IMR-90 (cell line): ENCODE results near the gene SMAD7. TPM values are rescaled to one million over a fixed set of nuclear protein-coding genes. Genes with fewer than 3 reads are reported as not detected.

ENCODE experiments used
- ATAC-seq: fragments of 200-7000 bp; cut with Tn5 transposase; 2 replicates; pipeline ENCODE4 v1.9.1; 2020; ENCODE audit warnings: low read depth, mild to moderate bottlenecking, moderate library complexity
- BruUV-seq: library from RNA; stranded (reverse); fragments of 400-500 nt; replicated peaks from 2 replicates; lab custom pipeline; 2021; lab: Mats Ljungman, UMichigan
- CTCF ChIA-PET: fragments of 300-600 bp; formaldehyde crosslinking; extraction: SDS; loops from one replicate; lab custom pipeline; 2021; ENCODE audit warnings: antibody characterized with exemption; lab: Yijun Ruan, JAX
- POLR2A ChIA-PET: fragments of 300-600 bp; sonication (Branson Sonifier 250); formaldehyde crosslinking; loops from one replicate; lab custom pipeline; 2022; ENCODE audit warnings: antibody characterized with exemption; ENCODE audit not compliant: unreplicated experiment; lab: Charles Lee
- DNase-seq: peaks from one replicate; pipeline ENCODE4 v3.0.0; 2013
- H2AFZ ChIP-seq: replicated peaks from 2 replicates; pipeline ENCODE3; 2013; ENCODE audit warnings: low read length, mild to moderate bottlenecking; ENCODE audit not compliant: poor library complexity
- H2AK5ac ChIP-seq: 2 replicates; pipeline ENCODE4 v1.6.1; 2013; ENCODE audit warnings: low read depth, low read length, inconsistent platforms
- H2AK9ac ChIP-seq: replicated peaks from 2 replicates; pipeline ENCODE3; 2013; ENCODE audit warnings: mild to moderate bottlenecking, low read depth, low read length, moderate library complexity; ENCODE audit not compliant: poor library complexity
- H2BK120ac ChIP-seq: 2 replicates; pipeline ENCODE4 v1.6.1; 2013; ENCODE audit warnings: low read depth, low read length, inconsistent platforms
- H2BK15ac ChIP-seq: 3 replicates; pipeline ENCODE4 v1.6.1; 2013; ENCODE audit warnings: low read depth, low read length, inconsistent platforms
- H2BK20ac ChIP-seq: 2 replicates; pipeline ENCODE4 v1.6.1; 2013; ENCODE audit warnings: low read depth, mild to moderate bottlenecking, inconsistent platforms, low read length, moderate library complexity
- H2BK5ac ChIP-seq: 2 replicates; pipeline ENCODE4 v1.6.1; 2013; ENCODE audit warnings: mild to moderate bottlenecking, low read depth, low read length, inconsistent platforms; ENCODE audit not compliant: poor library complexity, severe bottlenecking
- H3K14ac ChIP-seq: replicated peaks from 2 replicates; pipeline ENCODE4 v1.6.1; 2013; ENCODE audit warnings: low read depth, low read length, inconsistent platforms
- H3K18ac ChIP-seq: 2 replicates; pipeline ENCODE4 v1.6.1; 2013; ENCODE audit warnings: low read depth, low read length, control low read depth
- H3K23ac ChIP-seq: 2 replicates; pipeline ENCODE4 v1.6.1; 2013; ENCODE audit warnings: low read depth, low read length, inconsistent platforms
- H3K27ac ChIP-seq: 2 replicates; pipeline ENCODE4 v1.5.1; 2013; ENCODE audit warnings: mild to moderate bottlenecking, control low read depth, low read length; ENCODE audit not compliant: insufficient read depth
- H3K27me3 ChIP-seq: 2 replicates; pipeline ENCODE4 v1.6.1; 2013; ENCODE audit warnings: low read length; ENCODE audit not compliant: control insufficient read depth, insufficient read depth
- H3K36me3 ChIP-seq: 2 replicates; pipeline ENCODE4 v1.6.1; 2013; ENCODE audit warnings: low read length, mixed read lengths; ENCODE audit not compliant: control insufficient read depth, insufficient read depth
- H3K4ac ChIP-seq: 2 replicates; pipeline ENCODE4 v1.6.1; 2013; ENCODE audit warnings: low read depth, low read length, inconsistent platforms
- H3K4me1 ChIP-seq: 2 replicates; pipeline ENCODE4 v1.6.1; 2013; ENCODE audit warnings: low read length, mixed read lengths; ENCODE audit not compliant: control insufficient read depth, insufficient read depth
- H3K4me2 ChIP-seq: 2 replicates; pipeline ENCODE4 v1.6.1; 2013; ENCODE audit warnings: low read depth, mild to moderate bottlenecking, control low read depth, low read length, moderate library complexity
- H3K4me3 ChIP-seq: 2 replicates; pipeline ENCODE4 v1.5.1; 2013; ENCODE audit warnings: low read depth, mild to moderate bottlenecking, control low read depth, low read length, moderate library complexity; ENCODE audit not compliant: insufficient read depth
- H3K56ac ChIP-seq: 2 replicates; pipeline ENCODE4 v1.6.1; 2013; ENCODE audit warnings: low read length, inconsistent platforms; ENCODE audit not compliant: insufficient read depth; ENCODE audit errors: extremely low read depth
- H3K79me1 ChIP-seq, 2 experiments: 2 replicates each; pipeline ENCODE4 v1.6.1; 2013; ENCODE audit warnings: low read length in 2 of 2, inconsistent platforms in 1 of 2, low read depth in 1 of 2
- H3K9ac ChIP-seq: 2 replicates; pipeline ENCODE4 v1.6.1; 2013; ENCODE audit warnings: low read depth, low read length, control low read depth
- H3K9me1 ChIP-seq: 2 replicates; pipeline ENCODE4 v1.6.1; 2013; ENCODE audit warnings: low read length, inconsistent platforms; ENCODE audit not compliant: insufficient read depth
- H3K9me3 ChIP-seq: 2 replicates; pipeline ENCODE4 v1.6.1; 2013; ENCODE audit warnings: low read length; ENCODE audit not compliant: control insufficient read depth, insufficient read depth
- H4K20me1 ChIP-seq: 2 replicates; pipeline ENCODE4 v1.6.1; 2013; ENCODE audit warnings: low read length, inconsistent platforms; ENCODE audit not compliant: insufficient read depth
- H4K5ac ChIP-seq: 2 replicates; pipeline ENCODE4 v1.6.1; 2013; ENCODE audit warnings: mild to moderate bottlenecking, low read depth, low read length, control low read depth
- H4K8ac ChIP-seq, 2 experiments: 2 replicates each; pipeline ENCODE4 v1.6.1; 2013; ENCODE audit warnings: low read depth in 2 of 2, low read length in 2 of 2, control low read depth in 1 of 2, inconsistent platforms in 1 of 2
- H4K91ac ChIP-seq: 2 replicates; pipeline ENCODE4 v1.6.1; 2013; ENCODE audit warnings: low read depth, low read length, inconsistent platforms; ENCODE audit not compliant: insufficient read depth
- BHLHE40 ChIP-seq: fragments of 150-350 bp; IDR thresholded peaks from 2 replicates; pipeline ENCODE4 v1.6.1; 2016; ENCODE audit warnings: mild to moderate bottlenecking, low read depth, low read length
- CEBPB ChIP-seq: IDR thresholded peaks from 2 replicates; pipeline ENCODE4 v1.6.1; 2012; ENCODE audit warnings: low read depth, low read length, improper control_type of control experiment
- FOS ChIP-seq: fragments of 150-350 bp; IDR thresholded peaks from 2 replicates; pipeline ENCODE4 v1.6.1; 2016; ENCODE audit warnings: low read depth, low read length
- MAFK ChIP-seq: IDR thresholded peaks from 2 replicates; pipeline ENCODE4 v1.6.1; 2012; ENCODE audit warnings: low read depth, low read length, improper control_type of control experiment
- MAZ ChIP-seq: IDR thresholded peaks from 2 replicates; pipeline ENCODE4 v1.6.1; 2012; ENCODE audit warnings: low read depth, mild to moderate bottlenecking, low read length, improper control_type of control experiment, moderate library complexity, borderline replicate concordance
- MXI1 ChIP-seq: IDR thresholded peaks from 2 replicates; pipeline ENCODE4 v1.6.1; 2012; ENCODE audit warnings: low read depth, mild to moderate bottlenecking, low read length, moderate library complexity, borderline replicate concordance
- NFE2L2 ChIP-seq: fragments of 150-350 bp; IDR thresholded peaks from 2 replicates; pipeline ENCODE4 v1.6.1; 2016; ENCODE audit warnings: low read depth, mild to moderate bottlenecking, low read length
- POLR2A ChIP-seq: IDR thresholded peaks from 2 replicates; pipeline ENCODE4 v1.6.1; 2012; ENCODE audit warnings: mild to moderate bottlenecking, low read depth, low read length
- RAD21 ChIP-seq: IDR thresholded peaks from 2 replicates; pipeline ENCODE4 v1.6.1; 2012; ENCODE audit warnings: low read length, improper control_type of control experiment
- RCOR1 ChIP-seq: IDR thresholded peaks from 2 replicates; pipeline ENCODE4 v1.6.1; 2012; ENCODE audit warnings: mild to moderate bottlenecking, low read length, improper control_type of control experiment; ENCODE audit not compliant: insufficient replicate concordance
- RFX5 ChIP-seq: IDR thresholded peaks from 2 replicates; pipeline ENCODE4 v1.8.0; 2012; ENCODE audit warnings: low read depth, mild to moderate bottlenecking, low read length, moderate library complexity
- SMC3 ChIP-seq: fragments of 150-350 bp; IDR thresholded peaks from 2 replicates; pipeline ENCODE4 v1.6.1; 2016; ENCODE audit warnings: low read depth, mild to moderate bottlenecking, antibody characterized with exemption, low read length, moderate library complexity
- WGBS, 2 experiments: methylation state at CpG; one replicate each; pipeline versions ENCODE4 v1.1.5 to v1.1.7; 2013; ENCODE audit warnings: missing lambda C conversion rate in 2 of 2; ENCODE audit not compliant: insufficient read length in 1 of 2; ENCODE audit errors: extremely low coverage in 2 of 2; 5-methylcytosine and 5-hydroxymethylcytosine counted together
- dilution Hi-C: fragments of 300-500 bp; cut with HindIII; formaldehyde crosslinking; loops from one replicate; pipeline ENCODE4 v1.14.3; 2018; ENCODE audit warnings: low sequenced_read_pairs; ENCODE audit not compliant: unreplicated experiment
- in situ Hi-C: fragments of 300-500 bp; cut with MboI; formaldehyde crosslinking; loops from 3 replicates; pipeline ENCODE4 v1.14.3; 2019; ENCODE audit warnings: low sequenced_read_pairs, inconsistent platforms, mixed read lengths
- intact Hi-C: fragments of 100-400 bp; cut with micrococcal nuclease; formaldehyde crosslinking; loops from 2 replicates; pipeline ENCODE4 v1.10.0; 2022
- polyA plus RNA-seq, 3 experiments: library from polyadenylated mRNA; depleted of rRNA; stranded (reverse); fragments of >200 nt; gene quantifications; 2 replicates each; pipeline ENCODE4 v1.2.3, GENCODE V29; 2012; ENCODE audit warnings: low replicate concordance in 1 of 3
- total RNA-seq: library from RNA; depleted of rRNA; stranded (reverse); fragments of >200 nt; gene quantifications from 2 replicates; pipeline ENCODE4 v1.2.3, GENCODE V29; 2012
- TF ChIP-seq, protein P1 (sequence below): conservative IDR thresholded peaks from 2 replicates; pipeline ENCODE4 v1.5.1; 2012; ENCODE audit warnings: mild to moderate bottlenecking, low read depth, low read length, improper control_type of control experiment
- TF ChIP-seq, protein P2 (sequence below): fragments of 150-350 bp; IDR thresholded peaks from 2 replicates; pipeline ENCODE4 v1.6.1; 2017; ENCODE audit warnings: mild to moderate bottlenecking, antibody characterized with exemption, low read length, low read depth
- TF ChIP-seq, protein P3 (sequence below): fragments of 150-350 bp; IDR thresholded peaks from 2 replicates; pipeline ENCODE4 v1.6.1; 2016; ENCODE audit warnings: low read depth, mild to moderate bottlenecking, low read length, moderate library complexity, borderline replicate concordance

Gene SMAD7
- total and polyA plus RNA-seq, 2 of the 4 experiments (the other 2 are of a cell fraction) = 15.8 to 17.6 TPM

DNA sequence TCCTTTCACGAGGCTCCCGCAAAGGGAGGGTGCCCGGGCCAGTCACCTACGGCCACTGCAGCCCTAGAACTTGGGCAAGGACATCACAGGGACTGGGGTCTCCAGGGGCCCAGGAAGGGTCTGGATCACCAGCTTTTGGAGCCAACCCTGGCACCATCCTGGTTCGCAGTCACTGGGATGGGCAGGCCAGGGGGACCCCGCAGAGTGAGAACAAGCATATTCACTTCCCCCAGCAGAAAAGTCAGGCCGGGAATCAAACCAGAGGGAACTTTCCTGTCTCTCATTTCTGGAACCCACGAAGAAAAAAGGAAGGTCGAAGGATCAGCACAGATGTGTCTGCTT, 15.4 kb downstream of the SMAD7 start:
- peaks cover 57% of the 10 kb centered on the region for H3K9me1 ChIP-seq
- peak overlapping the region; percentile 76; the same call in 1 of the 2 replicates for H2BK20ac ChIP-seq
- peak overlapping the region; percentile 31; the same call in 1 of the 2 replicates for H3K27ac ChIP-seq
- peak overlapping the region; percentile 61; the same call in 1 of the 2 replicates for H4K5ac ChIP-seq
- H2AK5ac ChIP-seq = peak overlapping the region; percentile 80
- H2AFZ ChIP-seq = peak overlapping the region; percentile 67
- peak overlapping the region; percentile 75 for H2AK9ac ChIP-seq
- H3K4ac ChIP-seq = peak overlapping the region; percentile 82
- H3K14ac ChIP-seq = peak overlapping the region; percentile 87; the same call in 1 of the 2 replicates
- peaks cover 14% of the 10 kb centered on the region for H3K36me3 ChIP-seq
- peak overlapping the region; percentile 82 for H2BK5ac ChIP-seq
- H3K23ac ChIP-seq = peak overlapping the region; percentile 88; the same call in 1 of the 2 replicates
- no peak overlapping the region; the same call in 2 of the 3 replicates for H2BK15ac ChIP-seq
- no peak overlapping the region for H3K18ac ChIP-seq
- no peak overlapping the region for H3K4me3 ChIP-seq
- no peak overlapping the region for H3K4me2 ChIP-seq
- ChIA-PET CTCF (no interaction called here), POLR2A (no interaction called here)
- WGBS, 2 experiments = no CpG with 5 or more reads among the region's 9 CpGs
- peak overlapping the region; percentile 85 for H2BK120ac ChIP-seq
- H3K9ac ChIP-seq = 0 out of 2 replicates have a peak overlapping the region, but pooled peaks have one; percentile 6
- H4K91ac ChIP-seq = peak overlapping the region; percentile 66; the same call in 1 of the 2 replicates
- peaks cover 64% of the 10 kb centered on the region for H3K4me1 ChIP-seq
- DNase-seq = no peak
- H4K20me1 ChIP-seq = peaks cover 95% of the 10 kb centered on the region
- H3K9me3 ChIP-seq = no peaks in the 10 kb centered on the region
- no TSS peak for BruUV-seq
- in situ Hi-C loops = loop anchor here (25.0 kb wide), 1 partner anchor 398 kb away; the partner anchor contains the start of gene CTIF
- no peaks in the 10 kb centered on the region for H3K27me3 ChIP-seq
- TF ChIP-seq BHLHE40 = no peak
- TF ChIP-seq, protein P1, sequence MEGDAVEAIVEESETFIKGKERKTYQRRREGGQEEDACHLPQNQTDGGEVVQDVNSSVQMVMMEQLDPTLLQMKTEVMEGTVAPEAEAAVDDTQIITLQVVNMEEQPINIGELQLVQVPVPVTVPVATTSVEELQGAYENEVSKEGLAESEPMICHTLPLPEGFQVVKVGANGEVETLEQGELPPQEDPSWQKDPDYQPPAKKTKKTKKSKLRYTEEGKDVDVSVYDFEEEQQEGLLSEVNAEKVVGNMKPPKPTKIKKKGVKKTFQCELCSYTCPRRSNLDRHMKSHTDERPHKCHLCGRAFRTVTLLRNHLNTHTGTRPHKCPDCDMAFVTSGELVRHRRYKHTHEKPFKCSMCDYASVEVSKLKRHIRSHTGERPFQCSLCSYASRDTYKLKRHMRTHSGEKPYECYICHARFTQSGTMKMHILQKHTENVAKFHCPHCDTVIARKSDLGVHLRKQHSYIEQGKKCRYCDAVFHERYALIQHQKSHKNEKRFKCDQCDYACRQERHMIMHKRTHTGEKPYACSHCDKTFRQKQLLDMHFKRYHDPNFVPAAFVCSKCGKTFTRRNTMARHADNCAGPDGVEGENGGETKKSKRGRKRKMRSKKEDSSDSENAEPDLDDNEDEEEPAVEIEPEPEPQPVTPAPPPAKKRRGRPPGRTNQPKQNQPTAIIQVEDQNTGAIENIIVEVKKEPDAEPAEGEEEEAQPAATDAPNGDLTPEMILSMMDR = no peak
- no peak for TF ChIP-seq NFE2L2
- TF ChIP-seq, protein P2, sequence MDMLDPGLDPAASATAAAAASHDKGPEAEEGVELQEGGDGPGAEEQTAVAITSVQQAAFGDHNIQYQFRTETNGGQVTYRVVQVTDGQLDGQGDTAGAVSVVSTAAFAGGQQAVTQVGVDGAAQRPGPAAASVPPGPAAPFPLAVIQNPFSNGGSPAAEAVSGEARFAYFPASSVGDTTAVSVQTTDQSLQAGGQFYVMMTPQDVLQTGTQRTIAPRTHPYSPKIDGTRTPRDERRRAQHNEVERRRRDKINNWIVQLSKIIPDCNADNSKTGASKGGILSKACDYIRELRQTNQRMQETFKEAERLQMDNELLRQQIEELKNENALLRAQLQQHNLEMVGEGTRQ = no peak
- no peak for TF ChIP-seq FOS
- no peak for TF ChIP-seq SMC3
- no peak for TF ChIP-seq MAFK
- TF ChIP-seq MXI1 = no peak
- TF ChIP-seq RFX5 = no peak
- TF ChIP-seq CEBPB = no peak
- no peak for TF ChIP-seq POLR2A
- TF ChIP-seq, protein P3, sequence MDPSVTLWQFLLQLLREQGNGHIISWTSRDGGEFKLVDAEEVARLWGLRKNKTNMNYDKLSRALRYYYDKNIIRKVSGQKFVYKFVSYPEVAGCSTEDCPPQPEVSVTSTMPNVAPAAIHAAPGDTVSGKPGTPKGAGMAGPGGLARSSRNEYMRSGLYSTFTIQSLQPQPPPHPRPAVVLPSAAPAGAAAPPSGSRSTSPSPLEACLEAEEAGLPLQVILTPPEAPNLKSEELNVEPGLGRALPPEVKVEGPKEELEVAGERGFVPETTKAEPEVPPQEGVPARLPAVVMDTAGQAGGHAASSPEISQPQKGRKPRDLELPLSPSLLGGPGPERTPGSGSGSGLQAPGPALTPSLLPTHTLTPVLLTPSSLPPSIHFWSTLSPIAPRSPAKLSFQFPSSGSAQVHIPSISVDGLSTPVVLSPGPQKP = no peak
- TF ChIP-seq RAD21 = no peak
- TF ChIP-seq RCOR1 = no peak
- TF ChIP-seq MAZ = no peak
- no peak for ATAC-seq
- H4K8ac ChIP-seq = peak overlapping the region; percentile 65 to 92; a peak in 2 of 4 replicates
- intact Hi-C loops = no loop called here
- H3K79me1 ChIP-seq = peaks cover 0 to 96% of the 10 kb centered on the region in 2 experiments; a peak in 3 of 4 replicates
- H3K56ac ChIP-seq = no peak overlapping the region
- dilution Hi-C loops = no loop called here
